ENCODE results near the gene GAGE12C.
"Not testable (repeated sequence)": the region's sequence is repeated elsewhere in the genome, so short reads cannot be mapped to it uniquely, and the experiment has no call there.

GAGE12C gene, protein sequence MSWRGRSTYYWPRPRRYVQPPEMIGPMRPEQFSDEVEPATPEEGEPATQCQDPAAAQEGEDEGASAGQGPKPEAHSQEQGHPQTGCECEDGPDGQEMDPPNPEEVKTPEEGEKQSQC

GRCh38 chrX:49531877-49532276 is at the start of gene GAGE12C:
GAGE12C (plus strand) TSS chrX:49532177; CDS start chrX:49533332, 1,155 bp downstream.
- H3K4me1 ChIP-seq (ENCODE audit: control insufficient read depth, insufficient read depth, low read length); H3K9ac ChIP-seq (ENCODE audit: low read length in 2 of 2); H3K4me3 ChIP-seq (ENCODE audit: low read length in 2 of 2); H3K9me3 ChIP-seq (ENCODE audit: control insufficient read depth in 2 of 2, low read length in 2 of 2); H3K36me3 ChIP-seq (ENCODE audit: control insufficient read depth in 2 of 2, insufficient read depth in 2 of 2, low read length in 2 of 2); H3K27ac ChIP-seq (ENCODE audit: low read length); H3K27me3 ChIP-seq (ENCODE audit: control insufficient read depth in 1 of 2, insufficient read depth in 2 of 2, low read length in 2 of 2): not testable (repeated sequence)

DNA sequence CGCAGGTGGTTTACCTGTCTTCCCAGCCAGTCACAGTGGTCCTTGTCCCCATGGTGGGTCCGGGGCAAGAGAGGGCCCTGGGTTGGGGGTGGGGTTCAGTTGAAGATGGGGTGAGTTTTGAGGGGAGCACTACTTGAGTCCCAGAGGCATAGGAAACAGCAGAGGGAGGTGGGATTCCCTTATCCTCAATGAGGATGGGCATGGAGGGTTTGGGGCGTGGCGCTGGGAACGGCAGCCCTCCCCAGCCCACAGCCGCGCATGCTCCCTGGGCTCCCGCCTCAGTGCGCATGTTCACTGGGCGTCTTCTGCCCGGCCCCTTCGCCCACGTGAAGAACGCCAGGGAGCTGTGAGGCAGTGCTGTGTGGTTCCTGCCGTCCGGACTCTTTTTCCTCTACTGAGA is 9.5 kb downstream of the GAGE12C start, which contains the start of gene GAGE12D:
Gene GAGE12D, plus strand, starts transcription at position 301 of the 400 bp plus-strand sequence. CDS start 1,155 bp downstream, outside the sequence.
- H3K4me1 ChIP-seq (ENCODE audit: control insufficient read depth, insufficient read depth, low read length); H3K9ac ChIP-seq (ENCODE audit: low read length in 2 of 2); H3K27me3 ChIP-seq (ENCODE audit: control insufficient read depth in 1 of 2, insufficient read depth in 2 of 2, low read length in 2 of 2); H3K4me3 ChIP-seq (ENCODE audit: low read length in 2 of 2); H3K27ac ChIP-seq (ENCODE audit: low read length); H3K9me3 ChIP-seq (ENCODE audit: control insufficient read depth in 2 of 2, low read length in 2 of 2); H3K36me3 ChIP-seq (ENCODE audit: control insufficient read depth in 2 of 2, insufficient read depth in 2 of 2, low read length in 2 of 2): not testable (repeated sequence)

DNA sequence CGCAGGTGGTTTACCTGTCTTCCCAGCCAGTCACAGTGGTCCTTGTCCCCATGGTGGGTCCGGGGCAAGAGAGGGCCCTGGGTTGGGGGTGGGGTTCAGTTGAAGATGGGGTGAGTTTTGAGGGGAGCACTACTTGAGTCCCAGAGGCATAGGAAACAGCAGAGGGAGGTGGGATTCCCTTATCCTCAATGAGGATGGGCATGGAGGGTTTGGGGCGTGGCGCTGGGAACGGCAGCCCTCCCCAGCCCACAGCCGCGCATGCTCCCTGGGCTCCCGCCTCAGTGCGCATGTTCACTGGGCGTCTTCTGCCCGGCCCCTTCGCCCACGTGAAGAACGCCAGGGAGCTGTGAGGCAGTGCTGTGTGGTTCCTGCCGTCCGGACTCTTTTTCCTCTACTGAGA is 19.0 kb downstream of the GAGE12C start, which contains the start of gene GAGE12E:
Gene GAGE12E, plus strand, starts transcription at position 301 of the 400 bp plus-strand sequence. CDS start 1,155 bp downstream, outside the sequence.
- H3K27me3 ChIP-seq (ENCODE audit: control insufficient read depth in 1 of 2, insufficient read depth in 2 of 2, low read length in 2 of 2); H3K36me3 ChIP-seq (ENCODE audit: control insufficient read depth in 2 of 2, insufficient read depth in 2 of 2, low read length in 2 of 2); H3K9me3 ChIP-seq (ENCODE audit: control insufficient read depth in 2 of 2, low read length in 2 of 2); H3K4me3 ChIP-seq (ENCODE audit: low read length in 2 of 2); H3K27ac ChIP-seq (ENCODE audit: low read length); H3K4me1 ChIP-seq (ENCODE audit: control insufficient read depth, insufficient read depth, low read length); H3K9ac ChIP-seq (ENCODE audit: low read length in 2 of 2): not testable (repeated sequence)

DNA sequence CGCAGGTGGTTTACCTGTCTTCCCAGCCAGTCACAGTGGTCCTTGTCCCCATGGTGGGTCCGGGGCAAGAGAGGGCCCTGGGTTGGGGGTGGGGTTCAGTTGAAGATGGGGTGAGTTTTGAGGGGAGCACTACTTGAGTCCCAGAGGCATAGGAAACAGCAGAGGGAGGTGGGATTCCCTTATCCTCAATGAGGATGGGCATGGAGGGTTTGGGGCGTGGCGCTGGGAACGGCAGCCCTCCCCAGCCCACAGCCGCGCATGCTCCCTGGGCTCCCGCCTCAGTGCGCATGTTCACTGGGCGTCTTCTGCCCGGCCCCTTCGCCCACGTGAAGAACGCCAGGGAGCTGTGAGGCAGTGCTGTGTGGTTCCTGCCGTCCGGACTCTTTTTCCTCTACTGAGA is 28.6 kb downstream of the GAGE12C start, which contains the start of gene GAGE12F:
Gene GAGE12F, plus strand, starts transcription at position 301 of the 400 bp plus-strand sequence. CDS start 1,155 bp downstream, outside the sequence.
- not testable (repeated sequence) for H3K27ac ChIP-seq (ENCODE audit: low read length)

GRCh38 chrX:49568728-49569127 is 36.8 kb downstream of the GAGE12C start:
- not testable (repeated sequence) for H3K4me3 ChIP-seq (ENCODE audit: low read length in 2 of 2); H3K9me3 ChIP-seq (ENCODE audit: control insufficient read depth in 2 of 2, low read length in 2 of 2); H3K36me3 ChIP-seq (ENCODE audit: control insufficient read depth in 2 of 2, insufficient read depth in 2 of 2, low read length in 2 of 2); H3K27me3 ChIP-seq (ENCODE audit: control insufficient read depth in 1 of 2, insufficient read depth in 2 of 2, low read length in 2 of 2); H3K27ac ChIP-seq (ENCODE audit: low read length); H3K9ac ChIP-seq (ENCODE audit: low read length in 2 of 2); H3K4me1 ChIP-seq (ENCODE audit: control insufficient read depth, insufficient read depth, low read length)

More for the DNA sequence above, 28.6 kb downstream of the GAGE12C start, which contains the start of gene GAGE12F:
- H3K9me3 ChIP-seq (ENCODE audit: control insufficient read depth in 2 of 2, low read length in 2 of 2); H3K9ac ChIP-seq (ENCODE audit: low read length in 2 of 2); H3K4me3 ChIP-seq (ENCODE audit: low read length in 2 of 2); H3K4me1 ChIP-seq (ENCODE audit: control insufficient read depth, insufficient read depth, low read length); H3K27me3 ChIP-seq (ENCODE audit: control insufficient read depth in 1 of 2, insufficient read depth in 2 of 2, low read length in 2 of 2); H3K36me3 ChIP-seq (ENCODE audit: control insufficient read depth in 2 of 2, insufficient read depth in 2 of 2, low read length in 2 of 2): not testable (repeated sequence)

GRCh38 chrX:49569152-49569551 is 37.2 kb downstream of the GAGE12C start:
- not testable (repeated sequence) for H3K9me3 ChIP-seq (ENCODE audit: control insufficient read depth in 2 of 2, low read length in 2 of 2); H3K4me1 ChIP-seq (ENCODE audit: control insufficient read depth, insufficient read depth, low read length); H3K27ac ChIP-seq (ENCODE audit: low read length); H3K9ac ChIP-seq (ENCODE audit: low read length in 2 of 2); H3K4me3 ChIP-seq (ENCODE audit: low read length in 2 of 2); H3K36me3 ChIP-seq (ENCODE audit: control insufficient read depth in 2 of 2, insufficient read depth in 2 of 2, low read length in 2 of 2); H3K27me3 ChIP-seq (ENCODE audit: control insufficient read depth in 1 of 2, insufficient read depth in 2 of 2, low read length in 2 of 2)

GRCh38 chrX:49570100-49570499 is 38.1 kb downstream of the GAGE12C start, which contains the start of gene GAGE12G:
GAGE12G (plus strand) TSS chrX:49570400; CDS start chrX:49571555, 1,155 bp downstream.
- H3K36me3 ChIP-seq (ENCODE audit: control insufficient read depth in 2 of 2, insufficient read depth in 2 of 2, low read length in 2 of 2); H3K27ac ChIP-seq (ENCODE audit: low read length); H3K4me1 ChIP-seq (ENCODE audit: control insufficient read depth, insufficient read depth, low read length); H3K9ac ChIP-seq (ENCODE audit: low read length in 2 of 2); H3K4me3 ChIP-seq (ENCODE audit: low read length in 2 of 2); H3K9me3 ChIP-seq (ENCODE audit: control insufficient read depth in 2 of 2, low read length in 2 of 2); H3K27me3 ChIP-seq (ENCODE audit: control insufficient read depth in 1 of 2, insufficient read depth in 2 of 2, low read length in 2 of 2): not testable (repeated sequence)

GRCh38 chrX:49579649-49580048 is 47.7 kb downstream of the GAGE12C start, which contains the start of gene GAGE12H:
GAGE12H (plus strand) TSS chrX:49579949; CDS start chrX:49581104, 1,155 bp downstream.
- H3K27me3 ChIP-seq (ENCODE audit: control insufficient read depth in 1 of 2, insufficient read depth in 2 of 2, low read length in 2 of 2); H3K36me3 ChIP-seq (ENCODE audit: control insufficient read depth in 2 of 2, insufficient read depth in 2 of 2, low read length in 2 of 2); H3K9ac ChIP-seq (ENCODE audit: low read length in 2 of 2); H3K9me3 ChIP-seq (ENCODE audit: control insufficient read depth in 2 of 2, low read length in 2 of 2); H3K4me3 ChIP-seq (ENCODE audit: low read length in 2 of 2); H3K27ac ChIP-seq (ENCODE audit: low read length); H3K4me1 ChIP-seq (ENCODE audit: control insufficient read depth, insufficient read depth, low read length): not testable (repeated sequence)
